SU-DHL-6 (cell line): Measurements from ENCODE around the gene NUDT7.

ENCODE experiments used
- H2AFZ ChIP-seq: fragments of 200-600 bp; sonication (generic); 2 replicates; pipeline ENCODE4 v1.6.1; 2014; ENCODE audit warnings: low read depth, mild to moderate bottlenecking, moderate library complexity, mixed read lengths, antibody characterized with exemption, low read length; ENCODE audit not compliant: severe bottlenecking
- H3F3A ChIP-seq: fragments of 200-600 bp; shearing (Covaris generic); 2 replicates; pipeline ENCODE4 v1.6.0; 2016; ENCODE audit warnings: antibody characterized with exemption, mild to moderate bottlenecking; ENCODE audit not compliant: insufficient read depth
- H3K27ac ChIP-seq: fragments of 200-600 bp; sonication (generic); 2 replicates; pipeline ENCODE4 v1.5.1; 2016; ENCODE audit warnings: low read depth, mild to moderate bottlenecking, low read length, moderate library complexity, mixed read lengths
- H3K27me3 ChIP-seq: fragments of 200-600 bp; sonication (generic), shearing (Covaris generic); 2 replicates; pipeline ENCODE4 v1.6.0; 2014; ENCODE audit warnings: mild to moderate bottlenecking, low read length
- H3K36me3 ChIP-seq: fragments of 200-600 bp; sonication (generic); 2 replicates; pipeline ENCODE4 v1.6.1; 2014; ENCODE audit warnings: mild to moderate bottlenecking, low read length, mixed read lengths
- H3K4me2 ChIP-seq: fragments of 300-600, 200-600 bp; shearing (Covaris generic), sonication (generic); 2 replicates; pipeline ENCODE4 v1.6.0; 2014; ENCODE audit warnings: low read length, low read depth, mild to moderate bottlenecking; ENCODE audit not compliant: poor library complexity, severe bottlenecking
- H3K4me3 ChIP-seq: fragments of 200-600 bp; sonication (generic); 2 replicates; pipeline ENCODE4 v1.5.1; 2014; ENCODE audit warnings: antibody characterized with exemption, low read length, mild to moderate bottlenecking, mixed read lengths; ENCODE audit not compliant: insufficient read depth, poor library complexity, severe bottlenecking
- H3K79me2 ChIP-seq: fragments of 200-600 bp; sonication (generic); 2 replicates; pipeline ENCODE4 v1.6.1; 2014; ENCODE audit warnings: mild to moderate bottlenecking, low read length, moderate library complexity; ENCODE audit not compliant: insufficient read depth
- H3K9ac ChIP-seq: fragments of 200-600 bp; sonication (generic); 2 replicates; pipeline ENCODE4 v1.7.0; 2014; ENCODE audit warnings: mild to moderate bottlenecking, low read length
- H3K9me2 ChIP-seq: fragments of 200-600 bp; sonication (generic); replicated peaks from 2 replicates; pipeline ENCODE4 v1.6.1; 2014; ENCODE audit warnings: low read length; ENCODE audit not compliant: insufficient read depth
- H3K9me3 ChIP-seq: fragments of 200-600 bp; sonication (generic); 2 replicates; pipeline ENCODE4 v1.6.1; 2014; ENCODE audit warnings: low read length, mixed read lengths; ENCODE audit not compliant: insufficient read depth
- H4K20me1 ChIP-seq: fragments of 200-600 bp; sonication (generic); 2 replicates; pipeline ENCODE4 v1.6.1; 2014; ENCODE audit warnings: low read depth, mild to moderate bottlenecking, antibody characterized with exemption, low read length, moderate library complexity, mixed read lengths
- EZH2phosphoT487 ChIP-seq: fragments of 200-600 bp; sonication (generic), shearing (Covaris generic); conservative IDR thresholded peaks from 2 replicates; pipeline ENCODE4 v1.6.1; 2018; ENCODE audit warnings: mild to moderate bottlenecking, antibody characterized with exemption, low read length, moderate library complexity, mixed read lengths
- TF ChIP-seq, protein P1 (sequence below): fragments of 200-600 bp; sonication (generic); IDR thresholded peaks from one replicate; pipeline ENCODE4 v1.5.1; 2017; ENCODE audit warnings: antibody characterized with exemption, mild to moderate bottlenecking, low read length, moderate library complexity; ENCODE audit not compliant: insufficient read depth, poor library complexity, severe bottlenecking

The NUDT7 gene

DNA sequence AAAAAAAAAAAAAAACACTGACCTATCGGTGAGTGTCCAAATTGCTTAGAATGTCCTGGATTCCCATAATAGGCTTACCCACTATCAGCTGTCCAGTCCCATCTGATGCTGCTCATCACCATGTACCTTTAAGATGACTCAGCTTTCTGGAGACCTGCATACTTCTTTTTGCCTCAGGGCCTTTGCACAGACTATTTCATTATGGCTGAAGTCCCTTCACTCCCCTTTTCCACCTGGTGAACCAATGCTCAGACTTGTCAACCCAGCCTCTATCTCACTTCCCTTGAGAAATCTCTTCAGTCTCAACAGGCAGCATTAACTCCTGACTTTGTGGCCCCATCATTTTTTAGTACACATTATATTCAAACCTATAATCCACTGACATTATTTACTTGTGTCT, 29.7 kb upstream of the NUDT7 start:
- Histone ChIP-seq H2AFZ (no peak overlapping the region), H3K9ac (no peak overlapping the region), H3K9me2 (no peaks in the 10 kb centered on the region), H3K4me3 (no peak overlapping the region), H3K79me2 (no peaks in the 10 kb centered on the region), H3K27me3 (no peaks in the 10 kb centered on the region), H3F3A (no peaks in the 10 kb centered on the region), H3K36me3 (no peaks in the 10 kb centered on the region), H3K4me2 (no peak overlapping the region), H4K20me1 (no peaks in the 10 kb centered on the region), H3K9me3 (no peaks in the 10 kb centered on the region), H3K27ac (no peak overlapping the region)
- TF ChIP-seq, protein P1, sequence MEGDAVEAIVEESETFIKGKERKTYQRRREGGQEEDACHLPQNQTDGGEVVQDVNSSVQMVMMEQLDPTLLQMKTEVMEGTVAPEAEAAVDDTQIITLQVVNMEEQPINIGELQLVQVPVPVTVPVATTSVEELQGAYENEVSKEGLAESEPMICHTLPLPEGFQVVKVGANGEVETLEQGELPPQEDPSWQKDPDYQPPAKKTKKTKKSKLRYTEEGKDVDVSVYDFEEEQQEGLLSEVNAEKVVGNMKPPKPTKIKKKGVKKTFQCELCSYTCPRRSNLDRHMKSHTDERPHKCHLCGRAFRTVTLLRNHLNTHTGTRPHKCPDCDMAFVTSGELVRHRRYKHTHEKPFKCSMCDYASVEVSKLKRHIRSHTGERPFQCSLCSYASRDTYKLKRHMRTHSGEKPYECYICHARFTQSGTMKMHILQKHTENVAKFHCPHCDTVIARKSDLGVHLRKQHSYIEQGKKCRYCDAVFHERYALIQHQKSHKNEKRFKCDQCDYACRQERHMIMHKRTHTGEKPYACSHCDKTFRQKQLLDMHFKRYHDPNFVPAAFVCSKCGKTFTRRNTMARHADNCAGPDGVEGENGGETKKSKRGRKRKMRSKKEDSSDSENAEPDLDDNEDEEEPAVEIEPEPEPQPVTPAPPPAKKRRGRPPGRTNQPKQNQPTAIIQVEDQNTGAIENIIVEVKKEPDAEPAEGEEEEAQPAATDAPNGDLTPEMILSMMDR: no peak
- no peak for TF ChIP-seq EZH2phosphoT487

DNA sequence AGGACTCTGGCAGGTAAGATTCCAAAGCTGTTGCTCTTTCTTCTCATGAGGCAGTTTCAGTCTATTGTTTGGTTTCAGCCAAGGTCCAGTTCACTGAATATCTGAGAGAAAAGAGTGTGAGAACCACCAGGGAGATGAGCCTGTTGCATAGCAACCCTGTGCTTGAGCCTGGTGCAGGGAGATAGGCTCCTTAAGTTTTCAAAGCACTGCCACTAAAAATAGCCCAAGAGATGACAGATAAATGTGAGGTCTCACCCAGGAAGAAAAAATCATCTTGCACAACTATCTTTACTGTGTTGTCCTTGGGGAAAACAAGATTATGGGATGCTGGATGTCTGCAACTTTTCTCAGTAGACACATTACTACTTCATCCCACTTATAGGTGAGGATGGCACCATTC, 26.2 kb upstream of the NUDT7 start:
- no peak overlapping the region for H3K9ac ChIP-seq
- H3K27me3 ChIP-seq: no peaks in the 10 kb centered on the region
- no peaks in the 10 kb centered on the region for H3K79me2 ChIP-seq
- no peaks in the 10 kb centered on the region for H3F3A ChIP-seq
- H3K4me2 ChIP-seq: no peak overlapping the region
- H3K4me3 ChIP-seq: no peak overlapping the region
- no peaks in the 10 kb centered on the region for H3K36me3 ChIP-seq
- TF ChIP-seq, protein P1: no peak
- no peak for TF ChIP-seq EZH2phosphoT487
- H3K9me3 ChIP-seq: no peaks in the 10 kb centered on the region
- no peaks in the 10 kb centered on the region for H4K20me1 ChIP-seq
- H3K9me2 ChIP-seq: no peaks in the 10 kb centered on the region
- H3K27ac ChIP-seq: no peak overlapping the region
- no peak overlapping the region for H2AFZ ChIP-seq

DNA sequence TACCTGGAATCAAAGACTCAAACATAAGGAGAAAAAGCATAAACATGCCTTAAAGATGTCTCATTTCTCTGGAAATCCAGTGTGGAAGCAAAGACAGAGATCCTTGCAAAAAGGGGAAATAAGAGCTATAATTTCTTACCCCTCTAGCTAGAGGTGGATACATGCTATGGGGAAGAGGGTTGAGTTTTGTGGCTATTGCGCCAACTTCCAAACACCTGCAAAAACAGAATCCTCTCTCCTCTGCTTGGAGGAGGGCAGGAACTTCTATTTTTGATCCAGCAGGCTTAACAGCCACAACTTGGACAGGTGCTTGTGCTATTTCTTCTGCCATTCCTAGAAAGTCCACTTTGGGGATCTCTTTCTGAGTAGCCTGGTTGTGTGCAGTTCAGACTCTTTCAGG, 21.5 kb upstream of the NUDT7 start:
- no peak overlapping the region for H3K4me3 ChIP-seq
- no peak for TF ChIP-seq EZH2phosphoT487
- TF ChIP-seq, protein P1: no peak
- H3K9me3 ChIP-seq: no peaks in the 10 kb centered on the region
- no peaks in the 10 kb centered on the region for H3K79me2 ChIP-seq
- no peak overlapping the region for H2AFZ ChIP-seq
- no peaks in the 10 kb centered on the region for H3K36me3 ChIP-seq
- no peak overlapping the region for H3K9ac ChIP-seq
- H3K9me2 ChIP-seq: no peaks in the 10 kb centered on the region
- no peaks in the 10 kb centered on the region for H3F3A ChIP-seq
- no peak overlapping the region for H3K27ac ChIP-seq
- H4K20me1 ChIP-seq: no peaks in the 10 kb centered on the region
- H3K4me2 ChIP-seq: no peak overlapping the region
- peaks cover 3% of the 10 kb centered on the region; the same call in 1 of the 2 replicates for H3K27me3 ChIP-seq
